ENCODE results near the gene KIAA1549.

DNA sequence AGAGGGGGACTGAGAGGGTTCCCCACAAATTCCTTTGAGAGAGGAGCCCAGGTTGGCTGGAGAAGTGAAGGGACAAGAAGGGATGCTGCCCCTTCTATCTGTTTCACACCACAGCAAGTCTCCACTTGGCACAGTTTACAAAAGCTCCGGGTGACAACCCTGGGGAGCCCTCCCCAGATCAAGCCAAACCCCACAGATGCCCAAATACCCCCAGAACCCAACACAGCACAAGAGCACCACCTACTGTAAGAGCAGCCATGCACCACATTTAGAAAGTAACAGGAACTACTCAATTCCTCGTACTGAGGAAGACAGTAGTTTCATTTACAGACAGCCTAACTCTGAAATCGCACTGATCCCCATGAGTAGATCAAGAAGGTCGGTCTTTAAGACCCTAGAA, 115.3 kb downstream of the KIAA1549 start:
- no peak for TF ChIP-seq CHD2 (IDR thresholded peaks at IDR 0.05; ENCODE audit: low read length)
- TF ChIP-seq EP300 (IDR thresholded peaks at IDR 0.05; ENCODE audit: borderline replicate concordance in 1 of 2, low read depth in 2 of 2, low read length in 2 of 2): no peak
- TF ChIP-seq EZH2 (IDR thresholded peaks at IDR 0.05; ENCODE audit: low read depth, low read length, severe bottlenecking): no peak
- no peak for TF ChIP-seq TAF1 (IDR thresholded peaks at IDR 0.05; ENCODE audit: low read depth, low read length)
- TF ChIP-seq CTCF (IDR thresholded peaks at IDR 0.05; ENCODE audit: control extremely low read depth in 1 of 3, insufficient read depth in 1 of 3, low read depth in 1 of 3, low read length in 3 of 3): peak; percentile 36 to 73 (median 60)
- no peak for TF ChIP-seq POLR2A (IDR thresholded peaks at IDR 0.05; ENCODE audit: control extremely low read depth in 1 of 2, low read depth in 2 of 2, low read length in 2 of 2)
- no peak for TF ChIP-seq POLR2AphosphoS5 (IDR thresholded peaks at IDR 0.05; ENCODE audit: low read depth, low read length)

Data from H1 (cell line).